PC-3 (cell line): ENCODE measurements around the gene MLLT10. TPM values are rescaled to one million over a fixed set of nuclear protein-coding genes. Genes with fewer than 3 reads are reported as not detected.

Source experiments
- ATAC-seq: fragments of 200-7000 bp; cut with Tn5 transposase; 2 replicates; pipeline ENCODE4 v1.9.1; 2020; ENCODE audit warnings: mild to moderate bottlenecking, moderate library complexity
- BruUV-seq: library from RNA; stranded (reverse); fragments of 400-500 nt; replicated peaks from 2 replicates; lab custom pipeline; 2021; lab: Mats Ljungman, UMichigan
- CTCF ChIA-PET: fragments of 300-600 bp; sonication (Branson Sonifier 250); formaldehyde crosslinking; loops from one replicate; lab custom pipeline; 2022; ENCODE audit warnings: antibody characterized with exemption; lab: Charles Lee
- POLR2A ChIA-PET: fragments of 300-600 bp; sonication (Branson Sonifier 250); formaldehyde crosslinking; loops from one replicate; lab custom pipeline; 2022; ENCODE audit warnings: antibody characterized with exemption; ENCODE audit not compliant: unreplicated experiment; lab: Charles Lee
- DNase-seq: peaks from one replicate; pipeline ENCODE4 v3.0.0-alpha.2; 2015
- H2AFZ ChIP-seq: fragments of 300-600 bp; sonication (generic); 2 replicates; pipeline ENCODE4 v1.6.0; 2016; ENCODE audit warnings: antibody characterized with exemption, low read length
- H3F3A ChIP-seq: fragments of 300-600 bp; sonication (generic); one replicate; pipeline ENCODE4 v1.6.0; 2017; ENCODE audit warnings: antibody characterized with exemption, low read length, control low read depth, mild to moderate bottlenecking; ENCODE audit not compliant: unreplicated experiment
- H3K27ac ChIP-seq: fragments of 300-600 bp; sonication (generic); 2 replicates; pipeline ENCODE4 v1.5.1; 2016; ENCODE audit warnings: mild to moderate bottlenecking, low read length
- H3K27me3 ChIP-seq: fragments of 300-600 bp; sonication (generic); 2 replicates; pipeline ENCODE4 v1.6.1; 2016; ENCODE audit warnings: low read length, mixed read lengths
- H3K36me3 ChIP-seq: fragments of 300-600 bp; sonication (generic); 2 replicates; pipeline ENCODE4 v1.6.1; 2016; ENCODE audit warnings: low read depth, mixed run types, low read length, mixed read lengths
- H3K4me1 ChIP-seq: fragments of 300-600 bp; sonication (generic); 2 replicates; pipeline ENCODE4 v1.5.1; 2016; ENCODE audit warnings: low read length; ENCODE audit not compliant: insufficient read depth
- H3K4me2 ChIP-seq: fragments of 300-600 bp; sonication (generic); 2 replicates; pipeline ENCODE4 v1.6.0; 2016; ENCODE audit warnings: low read length
- H3K4me3 ChIP-seq: fragments of 300-600 bp; sonication (generic); 2 replicates; pipeline ENCODE4 v1.5.1; 2016; ENCODE audit warnings: mild to moderate bottlenecking, low read length, mixed read lengths
- H3K79me2 ChIP-seq: fragments of 300-600 bp; sonication (generic); 2 replicates; pipeline ENCODE4 v1.6.1; 2017; ENCODE audit warnings: low read length, mixed read lengths
- H3K9ac ChIP-seq: fragments of 300-600 bp; sonication (generic); 2 replicates; pipeline ENCODE4 v1.6.0; 2016; ENCODE audit warnings: mild to moderate bottlenecking, low read length
- H3K9me2 ChIP-seq: fragments of 300-600 bp; sonication (generic); replicated peaks from 2 replicates; pipeline ENCODE4 v1.6.1; 2016; ENCODE audit warnings: mixed run types, low read length, mixed read lengths
- H3K9me3 ChIP-seq: fragments of 300-600 bp; sonication (generic); 2 replicates; pipeline ENCODE4 v1.6.1; 2016; ENCODE audit warnings: low read length, mixed read lengths
- H4K20me1 ChIP-seq: fragments of 300-600 bp; sonication (generic); 2 replicates; pipeline ENCODE4 v1.6.1; 2016; ENCODE audit warnings: low read length, mixed read lengths
- CTCF ChIP-seq: fragments of 300-600 bp; sonication (generic); conservative IDR thresholded peaks from 2 replicates; pipeline ENCODE4 v1.5.1; 2017; ENCODE audit warnings: antibody characterized with exemption, low read depth, mild to moderate bottlenecking, low read length
- EZH2 ChIP-seq: fragments of 300-600 bp; sonication (generic); IDR thresholded peaks from one replicate; pipeline ENCODE4 v1.6.1; 2017; ENCODE audit warnings: antibody characterized with exemption, mild to moderate bottlenecking, low read length; ENCODE audit not compliant: unreplicated experiment
- EZH2phosphoT487 ChIP-seq: fragments of 300-600 bp; sonication (generic); IDR thresholded peaks from 2 replicates; pipeline ENCODE4 v1.6.1; 2018; ENCODE audit warnings: mild to moderate bottlenecking, antibody characterized with exemption, low read length, borderline replicate concordance
- intact Hi-C: fragments of 100-400 bp; cut with micrococcal nuclease; formaldehyde crosslinking; loops from 2 replicates; pipeline ENCODE4 v1.9.0; 2023
- total RNA-seq: library from RNA; depleted of rRNA; stranded (reverse); fragments of >200 nt; gene quantifications from 2 replicates; pipeline ENCODE4 v1.2.3, GENCODE V29; 2014

MLLT10 gene
- total RNA-seq, 1 experiment from 2014 or later: 32.5 TPM

- Histone ChIP-seq H3K9me3 (no peaks in the 10 kb centered on the region), H3K9ac (no peak overlapping the region), H3K27ac (no peak overlapping the region), H3K79me2 (no peaks in the 10 kb centered on the region), H2AFZ (peak overlapping the region; percentile 82), H3K4me3 (peak overlapping the region; percentile 86), H3K27me3 (no peaks in the 10 kb centered on the region), H3K4me2 (peak overlapping the region; percentile 96), H3K4me1 (peaks cover 18% of the 10 kb centered on the region), H4K20me1 (no peaks in the 10 kb centered on the region), H3F3A (no peaks in the 10 kb centered on the region), H3K9me2 (no peaks in the 10 kb centered on the region), H3K36me3 (no peaks in the 10 kb centered on the region)
- TF ChIP-seq CTCF (no peak), EZH2phosphoT487 (no peak), EZH2 (no peak)
- ATAC-seq (no peak), DNase-seq (peak; percentile 10)
- intact Hi-C loops: loop anchor here (10.0 kb wide), 2 partner anchors 205 to 355 kb away; no protein-coding TSS in a partner anchor
- ChIA-PET CTCF (no interaction called here), POLR2A (no interaction called here)
- BruUV-seq: no TSS peak
Observed at GRCh38 chr10:21519941-21520436, 14.0 kb upstream of the MLLT10 start.

GRCh38 chr10:21520509-21520908, 13.5 kb upstream of the MLLT10 start:
- Histone ChIP-seq H3K27ac (no peak overlapping the region), H3F3A (no peaks in the 10 kb centered on the region), H3K4me2 (no peak overlapping the region), H3K4me3 (no peak overlapping the region), H3K79me2 (no peaks in the 10 kb centered on the region), H3K27me3 (no peaks in the 10 kb centered on the region), H3K4me1 (peaks cover 22% of the 10 kb centered on the region), H3K9me2 (no peaks in the 10 kb centered on the region), H3K9me3 (no peaks in the 10 kb centered on the region), H2AFZ (no peak overlapping the region), H3K9ac (no peak overlapping the region), H3K36me3 (no peaks in the 10 kb centered on the region), H4K20me1 (no peaks in the 10 kb centered on the region)
- ChIA-PET CTCF (no interaction called here), POLR2A (no interaction called here)
- no peak for ATAC-seq
- no peak for DNase-seq
- no peak for TF ChIP-seq EZH2
- TF ChIP-seq CTCF: no peak
- TF ChIP-seq EZH2phosphoT487: no peak
- BruUV-seq: no TSS peak
- intact Hi-C loops: loop anchor here (10.0 kb wide), 2 partner anchors 204 to 356 kb away; no protein-coding TSS in a partner anchor

GRCh38 chr10:21520949-21521348, 13.1 kb upstream of the MLLT10 start:
- Histone ChIP-seq H3F3A (no peaks in the 10 kb centered on the region), H3K4me3 (no peak overlapping the region), H3K36me3 (no peaks in the 10 kb centered on the region), H3K9me3 (no peaks in the 10 kb centered on the region), H2AFZ (no peak overlapping the region), H3K79me2 (no peaks in the 10 kb centered on the region), H3K27me3 (no peaks in the 10 kb centered on the region), H4K20me1 (no peaks in the 10 kb centered on the region), H3K9ac (no peak overlapping the region), H3K9me2 (no peaks in the 10 kb centered on the region), H3K4me2 (no peak overlapping the region), H3K27ac (no peak overlapping the region), H3K4me1 (peaks cover 19% of the 10 kb centered on the region)
- DNase-seq: no peak
- BruUV-seq: no TSS peak
- no peak for ATAC-seq
- ChIA-PET POLR2A (no interaction called here), CTCF (no interaction called here)
- no peak for TF ChIP-seq CTCF
- TF ChIP-seq EZH2phosphoT487: no peak
- no peak for TF ChIP-seq EZH2
- intact Hi-C loops: loop anchor here (10.0 kb wide), 2 partner anchors 204 to 356 kb away; no protein-coding TSS in a partner anchor
